HEK293T (cell line): Measurements from ENCODE around the gene BBS9.

Experiments used
- CTCF ChIA-PET: fragments of 350-600 bp; formaldehyde crosslinking; extraction: SDS; loops from one replicate; lab custom pipeline; 2021; ENCODE audit warnings: antibody characterized with exemption, inconsistent platforms; lab: Yijun Ruan, JAX
- POLR2A ChIA-PET: fragments of 350-600 bp; formaldehyde crosslinking; extraction: SDS; loops from one replicate; lab custom pipeline; 2020; ENCODE audit warnings: antibody characterized with exemption, inconsistent platforms; lab: Yijun Ruan, JAX
- DNase-seq: peaks from one replicate; pipeline ENCODE4 v3.0.0; 2012; ENCODE audit warnings: mixed read lengths; ENCODE audit errors: extremely low spot score
- ARNT ChIP-seq: fragments of 450-650 bp; IDR thresholded peaks from 2 replicates; pipeline ENCODE4 v1.6.1; 2017; ENCODE audit warnings: mild to moderate bottlenecking
- BHLHE40 ChIP-seq: fragments of 450-650 bp; IDR thresholded peaks from 2 replicates; pipeline ENCODE4 v1.6.1; 2016; ENCODE audit warnings: mild to moderate bottlenecking, moderate library complexity, borderline replicate concordance
- CTBP1 ChIP-seq: fragments of 450-650 bp; IDR thresholded peaks from 2 replicates; pipeline ENCODE4 v1.6.1; 2016; ENCODE audit warnings: borderline replicate concordance
- ELF4 ChIP-seq: fragments of 450-650 bp; IDR thresholded peaks from 2 replicates; pipeline ENCODE4 v1.6.1; 2017; ENCODE audit warnings: antibody characterized with exemption
- FOXA1 ChIP-seq: fragments of 450-650 bp; IDR thresholded peaks from 2 replicates; pipeline ENCODE4 v1.6.1; 2016; ENCODE audit warnings: mild to moderate bottlenecking
- FOXK2 ChIP-seq: fragments of 450-650 bp; IDR thresholded peaks from 2 replicates; pipeline ENCODE4 v1.6.1; 2016; ENCODE audit warnings: mild to moderate bottlenecking
- FOXM1 ChIP-seq: fragments of 450-650 bp; IDR thresholded peaks from 2 replicates; pipeline ENCODE4 v1.6.1; 2017; ENCODE audit warnings: mild to moderate bottlenecking, borderline replicate concordance
- HDGF ChIP-seq: fragments of 450-650 bp; IDR thresholded peaks from 2 replicates; pipeline ENCODE4 v1.6.1; 2017; ENCODE audit warnings: antibody characterized with exemption, borderline replicate concordance
- L3MBTL2 ChIP-seq: fragments of 450-650 bp; conservative IDR thresholded peaks from 2 replicates; pipeline ENCODE4 v1.6.1; 2016; ENCODE audit warnings: mild to moderate bottlenecking
- LEF1 ChIP-seq: fragments of 450-650 bp; IDR thresholded peaks from 2 replicates; pipeline ENCODE4 v1.6.1; 2017; ENCODE audit warnings: mild to moderate bottlenecking, borderline replicate concordance
- NFRKB ChIP-seq: fragments of 450-650 bp; IDR thresholded peaks from 2 replicates; pipeline ENCODE4 v1.6.1; 2016; ENCODE audit warnings: mild to moderate bottlenecking, moderate library complexity
- SP1 ChIP-seq: fragments of 450-650 bp; IDR thresholded peaks from 2 replicates; pipeline ENCODE4 v1.6.1; 2017
- SUZ12 ChIP-seq: fragments of 450-650 bp; IDR thresholded peaks from 2 replicates; pipeline ENCODE4 v1.6.1; 2016; ENCODE audit warnings: mild to moderate bottlenecking
- TARDBP ChIP-seq: fragments of 450-650 bp; IDR thresholded peaks from 2 replicates; pipeline ENCODE4 v1.6.1; 2016
- ZNF384 ChIP-seq: fragments of 450-650 bp; IDR thresholded peaks from 2 replicates; pipeline ENCODE4 v1.6.1; 2016
- TF ChIP-seq, protein P1 (sequence below): fragments of 450-650 bp; IDR thresholded peaks from 2 replicates; pipeline ENCODE4 v1.6.1; 2016

Gene BBS9

DNA sequence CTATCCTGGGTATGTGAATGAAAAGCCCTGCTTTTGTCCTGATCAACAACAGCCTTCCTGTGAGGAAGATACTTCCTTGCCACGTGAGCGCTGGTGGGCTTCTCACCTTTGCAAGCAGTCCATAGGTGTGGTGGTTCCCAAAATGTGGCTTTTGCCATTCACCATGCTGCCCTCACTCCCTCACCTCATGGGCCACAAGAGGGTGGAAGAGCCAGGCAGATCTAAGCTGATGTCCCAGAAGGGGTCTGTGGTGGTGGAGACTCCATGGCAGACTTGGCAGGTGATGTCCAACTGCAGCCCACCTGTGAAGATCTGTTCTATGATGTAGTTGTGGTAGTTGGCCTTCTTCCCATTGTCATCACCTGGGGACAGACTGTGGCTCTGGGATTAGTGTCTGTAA lies 147.4 kb downstream of the BBS9 start:
- no peak for TF ChIP-seq BHLHE40
- TF ChIP-seq TARDBP = no peak
- TF ChIP-seq ELF4 = no peak
- TF ChIP-seq, protein P1, sequence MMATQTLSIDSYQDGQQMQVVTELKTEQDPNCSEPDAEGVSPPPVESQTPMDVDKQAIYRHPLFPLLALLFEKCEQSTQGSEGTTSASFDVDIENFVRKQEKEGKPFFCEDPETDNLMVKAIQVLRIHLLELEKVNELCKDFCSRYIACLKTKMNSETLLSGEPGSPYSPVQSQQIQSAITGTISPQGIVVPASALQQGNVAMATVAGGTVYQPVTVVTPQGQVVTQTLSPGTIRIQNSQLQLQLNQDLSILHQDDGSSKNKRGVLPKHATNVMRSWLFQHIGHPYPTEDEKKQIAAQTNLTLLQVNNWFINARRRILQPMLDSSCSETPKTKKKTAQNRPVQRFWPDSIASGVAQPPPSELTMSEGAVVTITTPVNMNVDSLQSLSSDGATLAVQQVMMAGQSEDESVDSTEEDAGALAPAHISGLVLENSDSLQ = no peak
- no peak for TF ChIP-seq SP1
- TF ChIP-seq LEF1 = no peak
- no peak for TF ChIP-seq FOXK2
- no peak for TF ChIP-seq SUZ12
- TF ChIP-seq NFRKB = no peak
- TF ChIP-seq L3MBTL2 = no peak
- no peak for TF ChIP-seq FOXA1
- ChIA-PET CTCF (no interaction called here), POLR2A (no interaction called here)
- no peak for DNase-seq

DNA sequence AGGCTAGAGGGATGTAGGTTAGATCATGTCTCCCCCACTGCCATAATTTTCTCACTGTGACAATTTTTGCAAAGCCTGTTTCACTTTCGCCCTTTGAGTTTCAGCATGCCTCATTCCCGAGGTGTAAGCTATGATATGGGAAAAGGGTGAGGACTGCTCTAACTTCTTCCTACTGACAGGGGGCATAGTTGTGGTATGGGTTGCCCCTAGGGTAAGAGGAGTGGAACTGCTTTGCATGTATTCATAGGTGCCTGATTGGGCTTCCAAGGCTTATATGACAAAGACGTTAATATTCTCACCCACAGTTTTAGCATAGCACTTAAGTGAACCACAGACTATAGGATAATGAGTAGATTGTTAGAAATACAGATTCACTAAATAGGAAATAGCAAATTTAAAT lies 148.7 kb downstream of the BBS9 start:
- POLR2A ChIA-PET = no interaction called here
- no peak for DNase-seq
- TF ChIP-seq LEF1 (no peak), FOXA1 (no peak), TARDBP (no peak), CTBP1 (no peak), FOXM1 (no peak), SUZ12 (no peak), BHLHE40 (no peak), ARNT (no peak), FOXK2 (no peak), SP1 (no peak), ELF4 (no peak), NFRKB (no peak), ZNF384 (no peak), HDGF (no peak), L3MBTL2 (no peak)
- TF ChIP-seq, protein P1 = no peak
- CTCF ChIA-PET = no interaction called here

DNA sequence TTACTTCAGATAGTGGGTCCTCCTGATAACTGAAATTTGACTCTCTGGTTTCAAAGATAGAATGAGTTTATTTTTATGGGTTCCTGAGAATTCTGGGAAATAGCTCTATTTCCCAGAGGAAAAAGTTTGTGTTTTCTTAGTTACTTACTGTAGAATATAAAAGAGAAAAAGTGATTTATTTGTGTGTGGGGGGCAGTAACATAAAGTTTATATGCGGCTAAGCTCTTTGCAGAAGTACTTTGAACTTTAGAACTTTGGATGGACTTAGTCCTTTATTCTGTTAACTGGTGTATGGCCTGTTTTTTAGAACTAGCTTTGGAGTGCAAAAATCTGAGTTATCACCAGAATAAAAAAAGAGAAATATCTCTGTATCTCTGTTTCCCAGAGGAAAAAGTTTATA lies 157.1 kb downstream of the BBS9 start:
- CTCF ChIA-PET = no interaction called here
- TF ChIP-seq SUZ12 (no peak), BHLHE40 (no peak), FOXM1 (no peak), FOXK2 (no peak), SP1 (no peak)

DNA sequence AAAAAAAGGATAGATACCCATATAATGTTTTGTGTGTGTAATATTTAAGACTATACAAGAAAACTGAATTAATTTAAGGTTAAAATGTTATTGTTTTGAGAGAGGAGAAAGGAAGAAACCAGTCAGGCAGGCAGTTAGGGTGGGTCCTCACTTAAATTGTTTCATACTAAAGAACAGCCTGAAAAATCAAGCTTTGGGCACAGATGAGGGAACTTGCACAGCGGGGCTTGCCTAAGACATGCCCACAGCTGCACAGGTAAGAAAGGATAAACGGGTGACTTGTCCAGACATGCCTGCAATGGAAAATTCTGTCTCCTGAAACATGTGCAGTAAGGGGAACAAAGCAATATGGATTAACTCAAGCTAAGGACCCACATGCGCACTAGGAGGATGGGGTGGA lies 158.4 kb downstream of the BBS9 start:
- no peak for DNase-seq
- CTCF ChIA-PET = no interaction called here
- TF ChIP-seq FOXA1 = no peak
- no peak for TF ChIP-seq ARNT
- TF ChIP-seq TARDBP = no peak
- TF ChIP-seq FOXM1 = no peak
- TF ChIP-seq, protein P1 = no peak
- TF ChIP-seq ELF4 = no peak
- TF ChIP-seq HDGF = no peak
- POLR2A ChIA-PET = no interaction called here

More for the DNA sequence above, 157.1 kb downstream of the BBS9 start:
- no peak for DNase-seq
- POLR2A ChIA-PET = no interaction called here

DNA sequence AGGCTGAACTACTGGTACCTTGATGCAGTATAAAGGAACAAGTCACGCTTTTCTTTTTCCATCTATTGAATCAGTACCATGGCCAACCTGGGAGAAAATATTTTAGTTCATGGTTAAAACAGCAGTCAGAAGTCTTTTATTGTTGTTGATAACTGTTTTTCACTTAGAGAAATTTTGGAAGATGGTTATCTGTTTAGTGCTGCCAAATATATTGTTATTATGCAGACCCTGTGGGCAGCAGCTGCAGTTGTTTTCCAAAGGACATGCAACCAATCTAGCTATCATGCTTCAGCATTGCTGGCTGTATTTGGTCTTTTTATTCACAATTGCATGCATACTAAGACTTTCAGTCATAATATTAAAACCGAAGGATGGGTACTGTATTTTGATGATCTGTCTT lies 169.5 kb downstream of the BBS9 start:
- ChIA-PET CTCF (interaction anchor here (0.6 kb wide), 1 partner anchor 635 kb away, joined by 7 read pairs; no protein-coding TSS in a partner anchor), POLR2A (no interaction called here)
- TF ChIP-seq NFRKB (no peak), SUZ12 (no peak), SP1 (no peak), CTBP1 (no peak), FOXA1 (no peak), ELF4 (no peak), LEF1 (no peak), HDGF (no peak), ZNF384 (no peak), BHLHE40 (no peak), FOXM1 (no peak)
- TF ChIP-seq, protein P1 = no peak
- DNase-seq = no peak

DNA sequence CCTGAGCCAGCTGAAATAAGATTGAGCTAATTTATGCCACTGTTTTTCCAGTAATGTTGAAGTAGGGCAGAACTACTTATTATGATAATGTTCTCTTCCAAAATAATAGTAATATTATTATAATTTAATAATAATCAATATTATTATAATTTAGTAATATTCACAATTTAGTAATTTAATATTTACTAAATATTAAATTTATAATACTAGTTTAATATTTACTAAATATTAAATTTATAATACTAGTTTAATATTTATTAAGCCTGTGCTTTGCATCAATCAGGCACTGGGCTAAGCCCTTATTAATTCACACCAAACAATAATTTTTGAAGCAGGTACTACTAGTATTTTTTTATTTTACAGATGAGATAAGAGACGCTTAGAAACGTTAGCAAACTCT lies 170.1 kb downstream of the BBS9 start:
- POLR2A ChIA-PET = no interaction called here

More for the DNA sequence above, 170.1 kb downstream of the BBS9 start:
- TF ChIP-seq CTBP1 (no peak), ARNT (no peak), TARDBP (no peak)
- CTCF ChIA-PET = no interaction called here
- DNase-seq = no peak
